H9 (cell line): ENCODE measurements around the gene PCGF6. TPM values are rescaled to one million over a fixed set of nuclear protein-coding genes. Genes with fewer than 3 reads are reported as not detected.

Experiments used
- DNase-seq: peaks from one replicate; pipeline ENCODE4 v3.0.0-alpha.2; 2017
- H2AFZ ChIP-seq: one replicate; pipeline ENCODE4 v1.6.1; 2013; ENCODE audit warnings: mild to moderate bottlenecking, low read length, control low read depth, moderate library complexity
- H2AK5ac ChIP-seq: 2 replicates; pipeline ENCODE4 v1.6.1; 2013; ENCODE audit warnings: low read length, control low read depth, mixed read lengths; ENCODE audit not compliant: insufficient read length
- H2BK120ac ChIP-seq: one replicate; pipeline ENCODE4 v1.6.1; 2013; ENCODE audit warnings: low read depth, mild to moderate bottlenecking, low read length, control low read depth, inconsistent platforms; ENCODE audit not compliant: poor library complexity, severe bottlenecking
- H2BK12ac ChIP-seq: 2 replicates; pipeline ENCODE4 v1.6.1; 2013; ENCODE audit warnings: low read length, control low read depth, mixed read lengths, low read depth; ENCODE audit not compliant: insufficient read length
- H2BK15ac ChIP-seq: 2 replicates; pipeline ENCODE4 v1.6.1; 2013; ENCODE audit warnings: low read depth, low read length, control low read depth
- H2BK20ac ChIP-seq: one replicate; pipeline ENCODE4 v1.6.1; 2013; ENCODE audit warnings: low read depth, mild to moderate bottlenecking, low read length, control low read depth, inconsistent platforms; ENCODE audit not compliant: poor library complexity, severe bottlenecking
- H2BK5ac ChIP-seq: 2 replicates; pipeline ENCODE4 v1.6.1; 2013; ENCODE audit warnings: low read length, control low read depth, mixed read lengths; ENCODE audit not compliant: insufficient read length
- H3K14ac ChIP-seq: 2 replicates; pipeline ENCODE4 v1.6.1; 2013; ENCODE audit warnings: low read length, control low read depth; ENCODE audit not compliant: insufficient read depth
- H3K18ac ChIP-seq: 2 replicates; pipeline ENCODE4 v1.6.1; 2013; ENCODE audit warnings: low read depth, mild to moderate bottlenecking, mixed read lengths, low read length, control low read depth; ENCODE audit not compliant: insufficient read length
- H3K23ac ChIP-seq: 2 replicates; pipeline ENCODE4 v1.6.1; 2013; ENCODE audit warnings: low read length, control low read depth, mixed read lengths, low read depth; ENCODE audit not compliant: insufficient read length
- H3K23me2 ChIP-seq: 2 replicates; pipeline ENCODE4 v1.6.1; 2013; ENCODE audit warnings: low read depth, mild to moderate bottlenecking, mixed read lengths, low read length, control low read depth; ENCODE audit not compliant: insufficient read length, poor library complexity, severe bottlenecking
- H3K27ac ChIP-seq: 2 replicates; pipeline ENCODE4 v1.5.1; 2013; ENCODE audit warnings: low read length, control low read depth, mixed read lengths, low read depth; ENCODE audit not compliant: insufficient read length
- H3K27me3 ChIP-seq: 2 replicates; pipeline ENCODE4 v1.6.1; 2013; ENCODE audit warnings: low read length, control low read depth, inconsistent platforms; ENCODE audit not compliant: insufficient read depth
- H3K4ac ChIP-seq: 2 replicates; pipeline ENCODE4 v1.6.1; 2013; ENCODE audit warnings: low read depth, mild to moderate bottlenecking, control low read depth, inconsistent platforms, low read length, moderate library complexity
- H3K4me1 ChIP-seq: 2 replicates; pipeline ENCODE4 v1.6.1; 2013; ENCODE audit warnings: low read length, control low read depth, inconsistent platforms; ENCODE audit not compliant: insufficient read depth
- H3K4me2 ChIP-seq: 2 replicates; pipeline ENCODE4 v1.6.1; 2013; ENCODE audit warnings: low read length, control low read depth, mixed read lengths; ENCODE audit not compliant: insufficient read length, insufficient read depth
- H3K56ac ChIP-seq: 2 replicates; pipeline ENCODE4 v1.6.1; 2013; ENCODE audit warnings: low read depth, mild to moderate bottlenecking, mixed read lengths, low read length, control low read depth; ENCODE audit not compliant: insufficient read length
- H3K79me1 ChIP-seq: 2 replicates; pipeline ENCODE4 v1.6.1; 2013; ENCODE audit warnings: low read depth, mild to moderate bottlenecking, moderate library complexity, low read length, control low read depth, inconsistent platforms; ENCODE audit not compliant: insufficient read depth, poor library complexity, severe bottlenecking
- H3K79me2 ChIP-seq: 2 replicates; pipeline ENCODE4 v1.6.1; 2013; ENCODE audit warnings: low read length, control low read depth, inconsistent platforms; ENCODE audit not compliant: insufficient read depth
- H3K9ac ChIP-seq: 2 replicates; pipeline ENCODE4 v1.6.1; 2013; ENCODE audit warnings: low read length, control low read depth, mixed read lengths; ENCODE audit not compliant: insufficient read length; ENCODE audit errors: extremely low read depth
- H3K9me3 ChIP-seq: one replicate; pipeline ENCODE4 v1.6.1; 2013; ENCODE audit warnings: low read depth, low read length, inconsistent platforms; ENCODE audit not compliant: control insufficient read depth
- H3T11ph ChIP-seq: one replicate; pipeline ENCODE4 v1.6.1; 2013; ENCODE audit warnings: mild to moderate bottlenecking, low read length, control low read depth, inconsistent platforms
- H4K20me1 ChIP-seq: one replicate; pipeline ENCODE4 v1.6.1; 2013; ENCODE audit not compliant: control insufficient read depth, insufficient read length, insufficient read depth
- H4K5ac ChIP-seq: 2 replicates; pipeline ENCODE4 v1.6.1; 2013; ENCODE audit warnings: low read depth, mild to moderate bottlenecking, mixed read lengths, low read length, control low read depth; ENCODE audit not compliant: insufficient read length
- H4K8ac ChIP-seq: replicated peaks from 2 replicates; pipeline ENCODE4 v1.6.1; 2013; ENCODE audit warnings: low read length, control low read depth, mixed read lengths, low read depth; ENCODE audit not compliant: insufficient read length
- H4K91ac ChIP-seq: 2 replicates; pipeline ENCODE4 v1.6.1; 2013; ENCODE audit warnings: low read depth, mild to moderate bottlenecking, moderate library complexity, mixed read lengths, low read length, control low read depth; ENCODE audit not compliant: insufficient read length
- H3K27ac Mint-ChIP-seq, 3 experiments: 2 replicates in 2 of 3; 3 replicates in 1 of 3; pipeline ENCODE4 v1.8.0; 2020 to 2021; ENCODE audit warnings: mixed read lengths in 3 of 3, mild to moderate bottlenecking in 1 of 3, moderate library complexity in 1 of 3
- H3K27me3 Mint-ChIP-seq: 2 replicates; pipeline ENCODE4 v1.8.0; 2021; ENCODE audit warnings: low read depth, mild to moderate bottlenecking, moderate library complexity, mixed read lengths
- H3K36me3 Mint-ChIP-seq, 3 experiments: 2 replicates in 2 of 3; 3 replicates in 1 of 3; pipeline ENCODE4 v1.8.0; 2020 to 2021; ENCODE audit warnings: low read depth in 3 of 3, mixed read lengths in 3 of 3; ENCODE audit not compliant: insufficient read depth in 1 of 3
- H3K4me1 Mint-ChIP-seq, 2 experiments: 2 replicates each; pipeline ENCODE4 v1.8.0; 2020; ENCODE audit warnings: mixed read lengths in 2 of 2
- H3K4me3 Mint-ChIP-seq, 2 experiments: 2 replicates in 1 of 2; 3 replicates in 1 of 2; pipeline ENCODE4 v1.8.0; 2020 to 2021; ENCODE audit warnings: mild to moderate bottlenecking in 2 of 2, mixed read lengths in 2 of 2, moderate library complexity in 1 of 2
- H3K9me3 Mint-ChIP-seq, 2 experiments: 2 replicates in 1 of 2; 3 replicates in 1 of 2; pipeline ENCODE4 v1.8.0; 2020; ENCODE audit warnings: mild to moderate bottlenecking in 2 of 2, mixed read lengths in 2 of 2, moderate library complexity in 1 of 2
- WGBS: extraction: QIAGEN DNeasy Blood & Tissue Kit; methylation state at CpG from one replicate; pipeline ENCODE4 v1.1.7; 2013; ENCODE audit warnings: missing lambda C conversion rate, low lambda C conversion rate, mixed read lengths; ENCODE audit not compliant: insufficient read length; ENCODE audit errors: extremely low coverage; 5-methylcytosine and 5-hydroxymethylcytosine counted together
- total RNA-seq: library from RNA; stranded (reverse); gene quantifications from 2 replicates; pipeline ENCODE4 v1.2.1, GENCODE V29; 2021
- TF ChIP-seq, protein P1 (sequence below): fragments of 200-600 bp; sonication (generic); conservative IDR thresholded peaks from 3 replicates; pipeline ENCODE4 v1.8.0; 2021; ENCODE audit warnings: antibody characterized with exemption, mild to moderate bottlenecking

Gene PCGF6
- total RNA-seq, 1 experiment from 2014 or later = 23.5 TPM

DNA sequence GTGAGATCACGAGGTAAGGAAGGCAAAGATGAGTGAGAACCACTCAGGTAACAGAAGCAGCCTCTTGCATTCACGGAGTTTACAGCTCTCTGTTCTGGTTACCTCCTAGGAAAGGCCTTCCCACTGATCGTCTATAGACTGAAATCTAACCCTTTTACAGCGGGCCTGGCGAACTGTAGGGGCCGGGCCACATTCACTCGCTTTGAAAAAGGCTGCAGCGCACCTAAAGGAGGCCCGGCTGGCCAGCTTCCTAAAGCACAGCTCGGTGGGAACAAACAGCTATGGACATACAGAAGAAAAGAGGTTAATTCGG lies 44.8 kb upstream of the PCGF6 start:
- Histone ChIP-seq H2BK20ac (no peak overlapping the region), H2BK120ac (no peak overlapping the region), H3K56ac (no peak overlapping the region), H2BK15ac (no peak overlapping the region), H3K18ac (no peak overlapping the region), H3K9ac (peak overlapping the region; percentile 43), H4K91ac (no peak overlapping the region), H2BK12ac (no peak overlapping the region), H3K4me1 (no peaks in the 10 kb centered on the region; the same call in 1 of the 2 replicates), H4K8ac (no peak overlapping the region), H4K20me1 (no peaks in the 10 kb centered on the region), H3K79me2 (peaks cover 23% of the 10 kb centered on the region; the same call in 1 of the 2 replicates), H2AFZ (no peak overlapping the region), H3K9me3 (no peaks in the 10 kb centered on the region), H3K79me1 (peaks cover 8% of the 10 kb centered on the region), H3K23ac (no peak overlapping the region), H3K27ac (no peak overlapping the region), H3K23me2 (peaks cover 9% of the 10 kb centered on the region), H3K27me3 (no peaks in the 10 kb centered on the region), H3K4me2 (peak overlapping the region; percentile 77), H2BK5ac (no peak overlapping the region), H3K14ac (peak overlapping the region; percentile 81), H3K4ac (no peak overlapping the region), H4K5ac (no peak overlapping the region), H2AK5ac (no peak overlapping the region), H3T11ph (no peak overlapping the region)
- no peaks in the 10 kb centered on the region; a peak in 1 of 5 replicates for H3K9me3 Mint-ChIP-seq
- peaks cover 30 to 80% (median 68%) of the 10 kb centered on the region in 3 experiments for H3K36me3 Mint-ChIP-seq
- WGBS = no CpG with 5 or more reads among the region's 11 CpGs
- no peak for DNase-seq
- TF ChIP-seq, protein P1, sequence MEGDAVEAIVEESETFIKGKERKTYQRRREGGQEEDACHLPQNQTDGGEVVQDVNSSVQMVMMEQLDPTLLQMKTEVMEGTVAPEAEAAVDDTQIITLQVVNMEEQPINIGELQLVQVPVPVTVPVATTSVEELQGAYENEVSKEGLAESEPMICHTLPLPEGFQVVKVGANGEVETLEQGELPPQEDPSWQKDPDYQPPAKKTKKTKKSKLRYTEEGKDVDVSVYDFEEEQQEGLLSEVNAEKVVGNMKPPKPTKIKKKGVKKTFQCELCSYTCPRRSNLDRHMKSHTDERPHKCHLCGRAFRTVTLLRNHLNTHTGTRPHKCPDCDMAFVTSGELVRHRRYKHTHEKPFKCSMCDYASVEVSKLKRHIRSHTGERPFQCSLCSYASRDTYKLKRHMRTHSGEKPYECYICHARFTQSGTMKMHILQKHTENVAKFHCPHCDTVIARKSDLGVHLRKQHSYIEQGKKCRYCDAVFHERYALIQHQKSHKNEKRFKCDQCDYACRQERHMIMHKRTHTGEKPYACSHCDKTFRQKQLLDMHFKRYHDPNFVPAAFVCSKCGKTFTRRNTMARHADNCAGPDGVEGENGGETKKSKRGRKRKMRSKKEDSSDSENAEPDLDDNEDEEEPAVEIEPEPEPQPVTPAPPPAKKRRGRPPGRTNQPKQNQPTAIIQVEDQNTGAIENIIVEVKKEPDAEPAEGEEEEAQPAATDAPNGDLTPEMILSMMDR = no peak
- H3K4me1 Mint-ChIP-seq = peaks cover 15 to 22% of the 10 kb centered on the region in 2 experiments
- peak overlapping the region; percentile 99 for H3K4me3 Mint-ChIP-seq
- H3K27me3 Mint-ChIP-seq = no peaks in the 10 kb centered on the region
- H3K27ac Mint-ChIP-seq = peak overlapping the region; percentile 61 to 98 (median 89); a peak in 6 of 7 replicates
